LNCaP clone FGC (cell line): ENCODE data around the gene NPAS3.

Source experiments
- DNase-seq: peaks from one replicate; pipeline ENCODE4 v3.0.0-alpha.2; 2011; ENCODE audit warnings: low read depth
- H3K4me3 ChIP-seq: 2 replicates; pipeline ENCODE4 v1.5.1; 2011; ENCODE audit warnings: mild to moderate bottlenecking, low read depth, low read length, control low read depth
- TF ChIP-seq, protein P1 (sequence below): IDR thresholded peaks from 2 replicates; pipeline ENCODE4 v1.5.1; 2012; ENCODE audit warnings: mild to moderate bottlenecking; ENCODE audit not compliant: control insufficient read depth, insufficient read depth; ENCODE audit errors: extremely low read depth

Gene NPAS3

DNA sequence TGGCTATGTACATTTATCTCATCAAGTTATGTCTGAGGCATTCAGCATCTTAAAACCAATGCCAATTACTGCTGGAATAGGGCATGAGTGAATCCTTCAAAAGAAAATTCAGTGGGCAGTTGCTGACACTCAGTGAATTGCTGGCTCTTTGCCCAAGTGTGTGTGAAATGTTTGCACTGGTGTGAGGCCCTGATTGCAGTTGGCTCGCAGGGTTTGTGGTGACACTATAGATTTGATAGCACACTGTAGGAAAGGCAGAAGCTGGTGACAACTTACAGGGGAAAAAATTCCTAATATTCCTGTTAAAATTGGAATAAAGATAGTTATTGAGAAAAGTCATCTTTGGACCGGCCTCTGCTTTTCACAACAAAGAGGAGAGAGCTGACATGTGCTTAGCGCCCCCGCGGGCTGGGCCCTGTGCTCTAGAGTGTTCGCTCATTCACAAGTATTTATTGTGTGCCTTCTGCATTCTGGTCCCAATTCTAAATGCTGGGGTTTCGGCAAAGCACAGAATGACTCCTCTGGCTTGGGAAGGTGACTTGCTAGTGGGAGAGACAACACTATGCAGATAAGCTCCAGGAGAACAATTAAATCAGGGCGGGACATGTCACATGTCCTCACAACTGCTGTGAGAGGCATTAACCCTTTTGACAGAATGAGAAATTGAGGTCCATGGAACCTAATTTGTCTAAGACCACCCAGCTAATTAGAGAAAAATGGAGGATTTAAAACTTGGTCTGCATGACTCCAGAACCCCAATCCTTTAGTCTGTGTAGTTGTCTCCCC, 418.7 kb downstream of the NPAS3 start:
- DNase-seq, result no peak

DNA sequence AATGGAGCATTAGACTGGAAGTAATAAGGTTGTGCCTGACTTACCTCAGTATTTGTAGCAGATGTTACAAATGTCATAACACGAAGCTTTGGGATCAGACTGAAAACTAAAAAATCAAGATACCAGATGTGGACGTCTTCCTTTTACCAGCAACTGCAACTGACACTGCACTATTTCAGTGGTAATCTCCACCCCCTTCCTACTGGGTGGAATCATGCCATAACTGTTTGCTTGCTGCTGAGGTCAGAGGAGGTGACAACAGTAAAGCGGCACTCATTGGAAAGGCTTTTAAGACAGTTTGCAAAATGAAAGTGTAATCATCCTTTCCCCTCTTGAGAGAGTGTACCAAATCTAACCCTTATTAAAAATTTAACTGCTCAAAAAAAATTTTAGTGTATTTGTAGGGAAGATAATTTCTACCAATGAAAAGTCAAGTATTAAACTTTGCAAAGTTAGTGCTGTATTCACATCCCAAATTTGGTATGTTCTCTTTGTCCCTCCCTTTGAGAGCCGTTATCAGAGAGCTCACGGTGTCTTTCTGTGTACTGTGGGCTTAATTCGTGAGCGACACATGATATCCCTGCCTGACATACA, 420.7 kb downstream of the NPAS3 start:
- DNase-seq, result no peak
- H3K4me3 ChIP-seq, result no peak overlapping the region
- TF ChIP-seq, protein P1, sequence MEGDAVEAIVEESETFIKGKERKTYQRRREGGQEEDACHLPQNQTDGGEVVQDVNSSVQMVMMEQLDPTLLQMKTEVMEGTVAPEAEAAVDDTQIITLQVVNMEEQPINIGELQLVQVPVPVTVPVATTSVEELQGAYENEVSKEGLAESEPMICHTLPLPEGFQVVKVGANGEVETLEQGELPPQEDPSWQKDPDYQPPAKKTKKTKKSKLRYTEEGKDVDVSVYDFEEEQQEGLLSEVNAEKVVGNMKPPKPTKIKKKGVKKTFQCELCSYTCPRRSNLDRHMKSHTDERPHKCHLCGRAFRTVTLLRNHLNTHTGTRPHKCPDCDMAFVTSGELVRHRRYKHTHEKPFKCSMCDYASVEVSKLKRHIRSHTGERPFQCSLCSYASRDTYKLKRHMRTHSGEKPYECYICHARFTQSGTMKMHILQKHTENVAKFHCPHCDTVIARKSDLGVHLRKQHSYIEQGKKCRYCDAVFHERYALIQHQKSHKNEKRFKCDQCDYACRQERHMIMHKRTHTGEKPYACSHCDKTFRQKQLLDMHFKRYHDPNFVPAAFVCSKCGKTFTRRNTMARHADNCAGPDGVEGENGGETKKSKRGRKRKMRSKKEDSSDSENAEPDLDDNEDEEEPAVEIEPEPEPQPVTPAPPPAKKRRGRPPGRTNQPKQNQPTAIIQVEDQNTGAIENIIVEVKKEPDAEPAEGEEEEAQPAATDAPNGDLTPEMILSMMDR, result no peak

More for the DNA sequence above, 418.7 kb downstream of the NPAS3 start:
- TF ChIP-seq, protein P1, result no peak
- H3K4me3 ChIP-seq, result no peak overlapping the region

DNA sequence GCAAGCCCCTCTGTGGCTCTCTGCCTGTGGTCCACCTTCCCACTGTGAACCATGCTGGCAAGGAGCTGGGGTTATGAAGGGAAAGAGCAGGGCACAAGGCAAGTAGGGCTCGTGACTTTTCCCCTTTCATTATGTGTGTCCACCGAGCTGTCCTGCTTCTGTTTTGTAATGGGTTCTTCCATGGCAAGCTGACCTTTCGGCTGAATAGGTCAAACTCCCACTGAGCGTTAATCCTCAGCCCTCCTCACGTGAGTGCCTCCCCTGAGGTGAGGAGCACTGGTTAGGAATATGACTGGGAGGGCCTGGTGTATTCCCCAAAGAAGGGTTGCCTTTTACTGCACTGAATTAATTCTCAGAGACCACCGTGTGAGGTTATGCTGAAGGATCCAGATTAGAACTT, 424.3 kb downstream of the NPAS3 start:
- H3K4me3 ChIP-seq, result no peak overlapping the region
- DNase-seq, result no peak
- TF ChIP-seq, protein P1, result no peak

DNA sequence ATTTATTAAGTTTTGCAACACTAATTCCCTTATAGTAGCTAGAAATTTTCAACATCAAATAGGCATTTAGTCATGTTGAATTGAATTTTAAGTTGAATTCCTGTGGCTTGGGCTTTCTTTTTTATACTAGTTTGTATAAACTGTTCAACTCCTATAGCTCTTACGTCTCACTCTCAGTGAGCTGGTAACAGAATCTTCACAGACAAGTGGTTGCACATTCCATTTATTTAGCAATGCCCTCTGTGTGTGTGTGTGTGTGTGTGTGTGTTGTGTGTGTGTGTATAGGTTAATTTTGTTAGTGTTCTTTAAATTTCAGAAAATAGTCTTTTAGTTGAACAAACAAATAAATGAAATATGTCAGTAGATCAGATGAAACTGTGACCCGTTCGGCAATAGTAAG, 425.0 kb downstream of the NPAS3 start:
- TF ChIP-seq, protein P1, result no peak
- DNase-seq, result no peak
- H3K4me3 ChIP-seq, result no peak overlapping the region

DNA sequence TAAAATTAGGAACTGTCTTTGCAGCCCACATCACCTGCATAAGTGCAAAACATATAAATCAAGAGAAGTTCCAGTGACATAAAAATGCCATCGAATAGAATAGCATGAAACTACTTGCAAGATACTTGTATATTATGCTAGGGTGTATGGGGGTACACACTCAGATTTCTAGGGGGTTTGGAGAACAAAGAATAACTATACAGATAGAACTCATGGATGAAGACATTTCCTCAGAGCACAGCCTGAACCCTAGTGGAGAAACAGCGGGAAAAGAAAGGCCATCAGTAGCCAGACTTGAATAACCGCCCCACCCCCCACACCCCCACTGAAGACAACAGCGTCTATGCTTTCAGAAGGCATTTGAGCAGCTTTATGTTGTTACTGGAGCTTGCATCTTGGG, 425.8 kb downstream of the NPAS3 start:
- no peak overlapping the region for H3K4me3 ChIP-seq
- DNase-seq, result no peak
- TF ChIP-seq, protein P1, result no peak

DNA sequence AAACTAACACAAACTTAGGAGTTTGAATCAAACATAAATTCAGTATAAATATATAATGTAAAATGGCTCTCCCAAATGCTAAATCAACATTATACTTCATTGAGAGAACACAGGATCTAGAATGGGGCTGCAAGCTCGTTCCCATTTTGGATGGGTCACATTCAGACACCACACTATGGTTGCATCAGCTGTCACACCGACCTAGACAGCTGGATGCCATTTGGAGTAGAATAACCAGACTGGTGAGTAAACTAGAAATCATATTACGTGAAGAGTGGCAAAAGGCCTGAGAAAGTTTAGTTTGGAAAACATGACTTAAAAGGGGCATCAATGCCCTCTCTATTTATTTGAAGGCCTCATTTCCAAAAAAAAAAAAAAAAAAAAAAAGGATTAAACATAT, 430.4 kb downstream of the NPAS3 start:
- TF ChIP-seq, protein P1, result no peak
- no peak overlapping the region for H3K4me3 ChIP-seq
- no peak for DNase-seq
